Measurements from ENCODE around the gene RAB15.

Gene RAB15

GRCh38 chr14:64971943-64972791 is at the start of gene RAB15:
RAB15 (minus strand) TSS chr14:64972336; CDS start chr14:64972076, 260 bp downstream.
- Histone ChIP-seq H3K27ac (peak within 1 kb of the TSS in 16 of 21 experiments; percentile 21 to 77 (median 63)), H3K4me3 (peak within 1 kb of the TSS; percentile 54 to 70 (median 64))

DNA sequence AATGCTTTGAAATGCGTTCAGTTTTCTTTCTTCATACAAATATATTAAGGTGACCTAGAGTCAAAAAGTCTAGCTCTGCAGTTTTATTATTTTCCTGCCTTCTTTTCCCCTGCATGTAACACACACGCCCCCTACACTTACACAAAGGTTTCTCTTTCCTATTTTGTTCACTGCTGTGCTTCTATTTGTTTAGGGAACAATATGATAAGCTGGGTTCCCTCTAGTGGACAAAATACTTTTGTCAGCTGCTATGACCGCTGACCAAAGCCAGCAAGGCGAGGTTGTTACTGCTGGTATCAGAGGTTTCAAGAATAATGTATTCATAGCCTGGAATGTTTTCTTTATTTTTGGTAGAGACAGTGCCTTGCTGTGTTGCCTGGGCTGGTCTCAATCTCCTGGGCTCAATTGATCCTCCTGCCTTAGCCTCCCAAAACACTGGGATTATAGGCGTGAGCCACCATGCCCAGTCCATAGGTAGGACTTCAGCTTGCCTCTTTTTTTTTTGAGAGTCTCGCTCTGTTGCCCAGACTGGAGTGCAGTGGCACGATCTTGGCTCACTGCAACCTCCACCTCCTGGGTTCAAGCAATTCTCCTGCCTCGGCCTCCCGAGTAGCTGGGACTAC is 47.9 kb upstream of the RAB15 start:
- H3K27ac ChIP-seq, result no peak overlapping the region
- H3K4me3 ChIP-seq, result no peak overlapping the region

DNA sequence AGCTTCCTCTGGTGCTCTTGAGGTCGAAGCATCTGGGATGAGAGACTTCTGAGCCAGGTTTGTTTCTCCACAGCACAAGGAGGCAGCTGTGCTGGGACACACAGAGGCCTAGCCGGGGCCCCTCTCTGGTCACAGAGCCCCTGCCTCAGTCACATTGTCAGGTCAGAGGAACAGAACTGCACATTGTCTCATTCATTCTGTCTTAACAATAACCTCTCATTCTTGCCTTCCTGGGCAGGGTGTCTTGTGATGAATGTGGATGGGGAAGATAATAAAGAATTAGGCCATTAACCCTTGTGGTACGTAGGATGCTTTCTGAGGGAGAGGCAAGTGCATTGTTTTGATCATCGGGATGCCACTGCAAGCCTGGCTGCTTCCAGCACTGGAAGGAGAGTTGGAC is 44.3 kb upstream of the RAB15 start:
- H3K27ac ChIP-seq, result peak overlapping the region in 1 of 21 experiments; percentile 41
- no peak overlapping the region for H3K4me3 ChIP-seq

DNA sequence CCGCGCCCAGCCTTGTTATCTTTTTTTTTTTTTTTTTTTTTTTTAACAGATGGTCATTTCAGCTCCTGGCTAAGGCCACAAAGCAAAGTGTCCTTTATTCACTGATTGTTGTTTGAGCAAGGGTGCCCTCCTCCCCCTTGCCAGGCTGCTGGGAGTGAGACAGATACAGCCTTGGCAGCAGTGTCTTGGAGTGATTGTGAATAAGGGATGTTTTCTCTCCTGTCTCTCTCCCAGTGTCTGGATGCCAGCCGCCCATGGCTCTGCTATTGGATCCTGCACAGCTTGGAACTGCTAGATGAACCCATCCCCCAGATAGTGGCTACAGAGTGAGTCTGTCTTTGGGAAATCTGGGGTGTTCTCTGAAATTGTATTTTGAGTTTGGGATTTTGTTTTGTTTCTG is 43.3 kb upstream of the RAB15 start:
- no peak overlapping the region for H3K27ac ChIP-seq
- H3K4me3 ChIP-seq, result no peak overlapping the region

GRCh38 chr14:65012353-65012752 is 40.2 kb upstream of the RAB15 start:
- Histone ChIP-seq H3K27ac (no peak overlapping the region), H3K4me3 (no peak overlapping the region)

GRCh38 chr14:65011538-65011937 is 39.4 kb upstream of the RAB15 start:
- H3K27ac ChIP-seq, result no peak overlapping the region

GRCh38 chr14:65010211-65010931 is 38.2 kb upstream of the RAB15 start:
- Histone ChIP-seq H3K4me3 (no peak overlapping the region), H3K27ac (no peak overlapping the region)

More at GRCh38 chr14:65011538-65011937, 39.4 kb upstream of the RAB15 start:
- H3K4me3 ChIP-seq, result no peak overlapping the region

GRCh38 chr14:65007202-65007601 is 35.1 kb upstream of the RAB15 start:
- no peak overlapping the region for H3K4me3 ChIP-seq
- H3K27ac ChIP-seq, result no peak overlapping the region

DNA sequence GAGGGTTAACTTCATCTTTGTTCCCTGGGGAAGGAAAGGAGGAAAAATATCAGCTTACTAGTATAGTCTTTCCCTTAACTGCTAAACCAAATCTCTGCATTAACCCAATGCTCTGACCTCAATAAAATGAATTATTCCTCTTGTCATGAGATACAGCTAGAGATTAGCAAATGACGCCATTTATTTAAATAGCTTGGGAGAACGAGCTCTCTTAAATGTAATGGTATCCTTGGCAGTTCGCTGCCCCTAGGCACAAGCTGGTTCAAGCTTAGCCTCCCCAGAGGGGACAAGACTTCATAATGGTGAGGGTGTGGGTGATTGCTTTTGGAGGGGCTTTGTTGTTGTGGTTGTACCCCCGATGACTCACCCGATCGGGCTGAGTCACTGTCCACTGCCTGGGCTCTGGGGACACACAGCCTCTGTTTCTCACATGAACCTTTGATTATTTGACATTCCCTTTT is 34.2 kb upstream of the RAB15 start:
- peak overlapping the region in 2 of 21 experiments; percentile 3 to 34 for H3K27ac ChIP-seq
- H3K4me3 ChIP-seq, result no peak overlapping the region

GRCh38 chr14:65003394-65003793 is 31.3 kb upstream of the RAB15 start:
- no peak overlapping the region for H3K4me3 ChIP-seq
- H3K27ac ChIP-seq, result peak overlapping the region in 10 of 21 experiments; percentile 2 to 68 (median 39)

GRCh38 chr14:65002586-65003210 is 30.6 kb upstream of the RAB15 start:
- Histone ChIP-seq H3K27ac (peak overlapping the region in 14 of 21 experiments; percentile 2 to 68 (median 47)), H3K4me3 (no peak overlapping the region)

DNA sequence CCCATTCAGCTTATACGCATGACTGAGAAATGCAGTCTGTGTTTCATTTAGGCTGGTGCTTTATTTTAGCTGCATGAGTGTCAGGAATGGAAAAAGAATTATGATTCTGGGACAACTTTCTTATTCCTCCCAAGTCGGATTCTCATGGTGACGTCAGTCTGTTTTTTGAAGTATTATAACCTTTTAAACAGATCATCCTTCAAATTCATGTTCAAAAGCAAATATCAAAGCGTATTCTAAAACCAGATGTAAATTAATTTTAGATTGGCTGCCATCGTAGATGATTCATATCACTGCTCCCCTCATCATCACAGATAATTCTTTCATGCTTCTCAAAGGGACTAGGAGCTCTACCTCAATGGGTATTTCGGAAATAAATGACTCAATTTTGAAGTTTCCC is 29.6 kb upstream of the RAB15 start:
- Histone ChIP-seq H3K4me3 (no peak overlapping the region), H3K27ac (peak overlapping the region in 1 of 21 experiments; percentile 68)

GRCh38 chr14:65000898-65001591 is 28.9 kb upstream of the RAB15 start:
- Histone ChIP-seq H3K27ac (peak overlapping the region in 4 of 21 experiments; percentile 32 to 55 (median 37)), H3K4me3 (no peak overlapping the region)

GRCh38 chr14:64998455-64998931 is 26.4 kb upstream of the RAB15 start:
- Histone ChIP-seq H3K4me3 (no peak overlapping the region), H3K27ac (peak overlapping the region in 15 of 21 experiments; percentile 7 to 77 (median 49))

DNA sequence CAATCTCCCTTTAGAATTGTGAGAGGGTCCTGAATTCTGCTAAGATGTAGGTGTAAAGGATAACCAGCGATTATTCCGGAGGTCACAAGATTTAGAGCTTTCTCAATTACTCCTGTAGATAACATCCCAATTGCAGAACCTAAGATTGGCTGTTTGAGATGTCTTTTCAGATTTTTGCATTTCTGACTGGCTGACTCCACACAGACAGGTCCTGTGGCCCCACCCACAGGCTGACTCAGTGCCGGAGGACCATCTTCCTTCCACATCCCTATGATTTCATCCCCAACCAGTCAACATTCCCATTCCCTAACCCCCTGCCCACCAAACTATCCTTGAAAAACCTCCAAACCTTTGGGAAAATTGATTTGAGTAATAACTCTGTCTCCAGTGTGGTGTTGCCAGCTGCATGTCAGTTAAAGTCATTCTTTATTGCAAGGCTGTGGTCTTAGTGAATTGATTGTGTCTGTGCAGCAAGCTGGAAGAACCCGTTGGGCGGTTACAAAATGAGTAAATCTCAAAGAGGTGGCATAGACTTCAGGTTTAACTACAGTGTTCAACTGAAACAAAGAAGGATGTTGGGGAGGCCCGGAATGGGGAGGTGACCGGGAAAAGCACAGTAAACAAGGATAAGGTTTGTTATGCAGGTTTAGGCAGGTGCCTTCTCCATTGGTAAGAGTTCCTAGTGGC is 25.1 kb upstream of the RAB15 start:
- no peak overlapping the region for H3K4me3 ChIP-seq
- H3K27ac ChIP-seq, result peak overlapping the region in 15 of 21 experiments; percentile 7 to 77 (median 41)

DNA sequence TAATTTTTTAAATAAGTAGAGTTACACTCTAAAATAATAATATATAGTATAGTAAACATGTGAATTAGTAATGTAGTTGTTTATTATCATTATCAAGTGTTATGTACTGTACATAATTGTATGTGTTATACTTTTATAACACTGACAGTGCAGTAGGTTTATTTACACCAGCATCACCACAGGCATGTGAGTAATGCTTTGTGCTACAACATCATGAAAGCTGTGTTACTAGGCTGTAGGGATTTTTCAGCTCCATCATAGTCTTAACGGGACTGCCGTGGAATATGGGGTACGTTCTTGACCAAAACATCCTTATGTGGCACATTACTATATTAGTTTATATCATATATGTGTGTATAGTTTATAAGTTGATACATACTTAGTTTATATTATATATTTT is 23.2 kb upstream of the RAB15 start:
- Histone ChIP-seq H3K4me3 (no peak overlapping the region), H3K27ac (no peak overlapping the region)

- no peak overlapping the region for H3K27ac ChIP-seq
- no peak overlapping the region for H3K4me3 ChIP-seq
These were observed 22.4 kb upstream of the RAB15 start for GRCh38 chr14:64994540-64994939.

- H3K27ac ChIP-seq, result peak overlapping the region in 6 of 21 experiments; percentile 14 to 47 (median 19)
- no peak overlapping the region for H3K4me3 ChIP-seq
These were observed 21.3 kb upstream of the RAB15 start for GRCh38 chr14:64993266-64993930.

Measured in skin epidermis (tissue), 12 donors.